ENCODE results near the gene TEAD1.

The TEAD1 gene

GRCh38 chr11:12727563-12728211 lies 53.5 kb downstream of the TEAD1 start:
- H2AFZ ChIP-seq (ENCODE audit: low read length), result no peak overlapping the region
- no peak overlapping the region for H3K9ac ChIP-seq (ENCODE audit: low read length)
- H3K9me2 ChIP-seq (replicated peaks; ENCODE audit: insufficient read depth, low read length), result no peaks in the 10 kb centered on the region
- H3K79me2 ChIP-seq (ENCODE audit: low read length), result peaks cover 96% of the 10 kb centered on the region
- no peaks in the 10 kb centered on the region for H3K27me3 ChIP-seq (replicated peaks; ENCODE audit: insufficient read depth, low read length)
- DNase-seq, result no peak
- H3K4me3 ChIP-seq (ENCODE audit: low read length), result no peak overlapping the region
- no peaks in the 10 kb centered on the region for H3K36me3 ChIP-seq (replicated peaks; ENCODE audit: insufficient read depth, low read length)
- no peaks in the 10 kb centered on the region for H3K9me3 ChIP-seq (replicated peaks; ENCODE audit: insufficient read depth, low read length)
- TF ChIP-seq EZH2phosphoT487 (IDR thresholded peaks at IDR 0.05; ENCODE audit: low read length), result no peak
- TF ChIP-seq CTCF (IDR thresholded peaks at IDR 0.05; ENCODE audit: low read length), result no peak
- no peak for TF ChIP-seq EZH2 (optimal IDR thresholded peaks at IDR 0.05; ENCODE audit: low read depth, low read length)
- H3K4me2 ChIP-seq (ENCODE audit: low read depth, low read length), result no peak overlapping the region
- H3K4me1 ChIP-seq (ENCODE audit: low read length), result peaks cover 23% of the 10 kb centered on the region
- no peak overlapping the region for H3K27ac ChIP-seq (ENCODE audit: low read length)
- no peaks in the 10 kb centered on the region for H4K20me1 ChIP-seq (ENCODE audit: insufficient read depth, low read length)
- no peaks in the 10 kb centered on the region for H3F3A ChIP-seq (ENCODE audit: insufficient read depth, low read length)

- Histone ChIP-seq H3K4me2 (ENCODE audit: low read depth, low read length) (no peak overlapping the region), H3K9me2 (replicated peaks; ENCODE audit: insufficient read depth, low read length) (no peaks in the 10 kb centered on the region), H3K4me1 (ENCODE audit: low read length) (peaks cover 23% of the 10 kb centered on the region), H3K4me3 (ENCODE audit: low read length) (no peak overlapping the region), H3K9me3 (replicated peaks; ENCODE audit: insufficient read depth, low read length) (no peaks in the 10 kb centered on the region), H4K20me1 (ENCODE audit: insufficient read depth, low read length) (no peaks in the 10 kb centered on the region), H3K27ac (ENCODE audit: low read length) (no peak overlapping the region), H3K9ac (ENCODE audit: low read length) (no peak overlapping the region), H3K36me3 (replicated peaks; ENCODE audit: insufficient read depth, low read length) (no peaks in the 10 kb centered on the region), H2AFZ (ENCODE audit: low read length) (no peak overlapping the region), H3F3A (ENCODE audit: insufficient read depth, low read length) (no peaks in the 10 kb centered on the region), H3K79me2 (ENCODE audit: low read length) (peaks cover 96% of the 10 kb centered on the region), H3K27me3 (replicated peaks; ENCODE audit: insufficient read depth, low read length) (no peaks in the 10 kb centered on the region)
- TF ChIP-seq EZH2phosphoT487 (IDR thresholded peaks at IDR 0.05; ENCODE audit: low read length) (no peak), CTCF (IDR thresholded peaks at IDR 0.05; ENCODE audit: low read length) (no peak), EZH2 (optimal IDR thresholded peaks at IDR 0.05; ENCODE audit: low read depth, low read length) (no peak)
- DNase-seq, result no peak
These were observed 54.2 kb downstream of the TEAD1 start for GRCh38 chr11:12728417-12728816.

GRCh38 chr11:12729941-12730340 lies 55.7 kb downstream of the TEAD1 start:
- H3K27me3 ChIP-seq (replicated peaks; ENCODE audit: insufficient read depth, low read length), result no peaks in the 10 kb centered on the region
- peaks cover 14% of the 10 kb centered on the region for H3K4me1 ChIP-seq (ENCODE audit: low read length)
- no peak overlapping the region for H3K4me3 ChIP-seq (ENCODE audit: low read length)
- H3F3A ChIP-seq (ENCODE audit: insufficient read depth, low read length), result no peaks in the 10 kb centered on the region
- TF ChIP-seq EZH2 (optimal IDR thresholded peaks at IDR 0.05; ENCODE audit: low read depth, low read length) (no peak), EZH2phosphoT487 (IDR thresholded peaks at IDR 0.05; ENCODE audit: low read length) (no peak), CTCF (IDR thresholded peaks at IDR 0.05; ENCODE audit: low read length) (no peak)
- H3K79me2 ChIP-seq (ENCODE audit: low read length), result peaks cover 93% of the 10 kb centered on the region
- H3K9me3 ChIP-seq (replicated peaks; ENCODE audit: insufficient read depth, low read length), result no peaks in the 10 kb centered on the region
- no peaks in the 10 kb centered on the region for H3K9me2 ChIP-seq (replicated peaks; ENCODE audit: insufficient read depth, low read length)
- H3K36me3 ChIP-seq (replicated peaks; ENCODE audit: insufficient read depth, low read length), result no peaks in the 10 kb centered on the region
- no peaks in the 10 kb centered on the region for H4K20me1 ChIP-seq (ENCODE audit: insufficient read depth, low read length)
- no peak overlapping the region for H2AFZ ChIP-seq (ENCODE audit: low read length)
- no peak overlapping the region for H3K4me2 ChIP-seq (ENCODE audit: low read depth, low read length)
- DNase-seq, result no peak
- no peak overlapping the region for H3K9ac ChIP-seq (ENCODE audit: low read length)
- no peak overlapping the region for H3K27ac ChIP-seq (ENCODE audit: low read length)
